C4-2B (cell line): ENCODE measurements around the gene NFE2L2.

Experiments used
- ZFX ChIP-seq: fragments of 450-650 bp; IDR thresholded peaks from 2 replicates; pipeline ENCODE4 v1.6.1; 2017
- TF ChIP-seq, protein P1 (sequence below): fragments of 450-650 bp; conservative IDR thresholded peaks from 2 replicates; pipeline ENCODE4 v1.5.1; 2017; ENCODE audit warnings: mild to moderate bottlenecking

GRCh38 chr2:177193240-177193639, 71.3 kb downstream of the NFE2L2 start:
- TF ChIP-seq, protein P1, sequence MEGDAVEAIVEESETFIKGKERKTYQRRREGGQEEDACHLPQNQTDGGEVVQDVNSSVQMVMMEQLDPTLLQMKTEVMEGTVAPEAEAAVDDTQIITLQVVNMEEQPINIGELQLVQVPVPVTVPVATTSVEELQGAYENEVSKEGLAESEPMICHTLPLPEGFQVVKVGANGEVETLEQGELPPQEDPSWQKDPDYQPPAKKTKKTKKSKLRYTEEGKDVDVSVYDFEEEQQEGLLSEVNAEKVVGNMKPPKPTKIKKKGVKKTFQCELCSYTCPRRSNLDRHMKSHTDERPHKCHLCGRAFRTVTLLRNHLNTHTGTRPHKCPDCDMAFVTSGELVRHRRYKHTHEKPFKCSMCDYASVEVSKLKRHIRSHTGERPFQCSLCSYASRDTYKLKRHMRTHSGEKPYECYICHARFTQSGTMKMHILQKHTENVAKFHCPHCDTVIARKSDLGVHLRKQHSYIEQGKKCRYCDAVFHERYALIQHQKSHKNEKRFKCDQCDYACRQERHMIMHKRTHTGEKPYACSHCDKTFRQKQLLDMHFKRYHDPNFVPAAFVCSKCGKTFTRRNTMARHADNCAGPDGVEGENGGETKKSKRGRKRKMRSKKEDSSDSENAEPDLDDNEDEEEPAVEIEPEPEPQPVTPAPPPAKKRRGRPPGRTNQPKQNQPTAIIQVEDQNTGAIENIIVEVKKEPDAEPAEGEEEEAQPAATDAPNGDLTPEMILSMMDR, result no peak
- no peak for TF ChIP-seq ZFX
